Right lobe of liver (tissue), 6 donors: Measurements from ENCODE around the gene EDIL3. TPM values are rescaled to one million over a fixed set of nuclear protein-coding genes. Genes with fewer than 3 reads are reported as not detected.

Experiments
- ATAC-seq, 4 donors: fragments of 200-7000 bp; cut with Tn5 transposase; one replicate each; pipeline ENCODE4 v1.9.1; 2020; ENCODE audit warnings: mild to moderate bottlenecking in 4 of 4, moderate library complexity in 4 of 4
- DNase-seq, 3 donors: peaks; one replicate each; pipeline ENCODE4 v3.0.0-alpha.2; 2020
- H3K27ac ChIP-seq, 3 donors: fragments of 200-600 bp; one replicate each; pipeline ENCODE4 v1.8.0; 2022
- H3K27me3 ChIP-seq, 2 donors: fragments of 200-600 bp; one replicate each; pipeline ENCODE4 v1.8.0; 2022
- H3K36me3 ChIP-seq, 4 donors: fragments of 200-600 bp; sonication (generic) in 1 of 4; one replicate each; pipeline versions ENCODE4 v1.5.1 to v1.8.0; 2017 to 2022; ENCODE audit warnings: control low read depth in 1 of 4
- H3K4me1 ChIP-seq, 4 donors: fragments of 200-600 bp; sonication (generic) in 1 of 4; one replicate each; pipeline versions ENCODE4 v1.5.1 to v1.8.0; 2017 to 2022; ENCODE audit warnings: control low read depth in 1 of 4
- H3K4me3 ChIP-seq, 3 donors: fragments of 200-600 bp; one replicate each; pipeline ENCODE4 v1.8.0; 2022
- H3K9me3 ChIP-seq, 4 donors: fragments of 200-600 bp; sonication (generic) in 1 of 4; one replicate each; pipeline versions ENCODE4 v1.5.1 to v1.8.0; 2017 to 2022; ENCODE audit warnings: control low read depth in 1 of 4
- CTCF ChIP-seq, 4 donors: fragments of 200-600 bp in 3 of 4; fragments of 450-650 bp in 1 of 4; IDR thresholded peaks; one replicate each; pipeline versions ENCODE4 v1.5.1 to v1.8.0; 2016 to 2022; ENCODE audit warnings: antibody characterized with exemption in 4 of 4, mild to moderate bottlenecking in 2 of 4
- POLR2A ChIP-seq: fragments of 450-650 bp; IDR thresholded peaks from one replicate; pipeline ENCODE4 v1.6.1; 2017; ENCODE audit warnings: antibody characterized with exemption, mild to moderate bottlenecking
- WGBS: methylation state at CpG from one replicate; pipeline ENCODE4 v1.1.6; 2018; ENCODE audit warnings: low coverage, low lambda C conversion rate; ENCODE audit not compliant: insufficient coverage; ENCODE audit errors: missing lambda C conversion rate; 5-methylcytosine and 5-hydroxymethylcytosine counted together
- intact Hi-C, 2 donors: fragments of 100-400 bp; cut with DNase I; formaldehyde crosslinking; loops; one replicate each; pipeline versions ENCODE4 v1.11.2 to v1.14.1; 2022
- total RNA-seq, 6 experiments: library from RNA; depleted of rRNA in 2 of 6; stranded (reverse); fragments of >200 nt in 2 of 6; fragmentation: NEBNext Ultra II Directional in 3 of 6; extraction: Animal tissue kit (Norgen Biotek cat#: 25700) in 3 of 6; gene quantifications; one replicate each; pipeline versions ENCODE4 v1.1.0 to v1.2.4, GENCODE V29; 2016 to 2023
- donor health status: DM: no; HTN: yes; CAD: no.
- donor health status: DM: no; HTN: no; CAD: no.
- donor health status: DM: no; HTN: no; CAD: no.
- donor health status: DM: no; HTN: yes; CAD: no.
- donor health status: DM: no; HTN: yes; CAD: no.

Gene EDIL3
- total RNA-seq, 6 experiments from 2014 or later = 0.61 to 0.84 (median 0.68) TPM; not detected in 3

- no peaks in the 10 kb centered on the region for H3K36me3 ChIP-seq
Measured at GRCh38 chr5:84063041-84063440, 321.6 kb downstream of the EDIL3 start.

GRCh38 chr5:84059672-84060071 lies 325.0 kb downstream of the EDIL3 start:
- DNase-seq (no peak), ATAC-seq (no peak)
- no peak overlapping the region for H3K27ac ChIP-seq
- no peaks in the 10 kb centered on the region for H3K4me1 ChIP-seq
- H3K27me3 ChIP-seq = no peaks in the 10 kb centered on the region
- H3K36me3 ChIP-seq = no peaks in the 10 kb centered on the region
- intact Hi-C loops = no loop called here
- no peak for TF ChIP-seq POLR2A
- no peak for TF ChIP-seq CTCF (IDR thresholded peaks at IDR 0.05)
- WGBS = 29% methylated on average over 2 of the region's 2 CpGs
- no peaks in the 10 kb centered on the region for H3K9me3 ChIP-seq
- H3K4me3 ChIP-seq = no peak overlapping the region

More at GRCh38 chr5:84063041-84063440, 321.6 kb downstream of the EDIL3 start:
- WGBS = 27% methylated on average over 1 of the region's 1 CpG
- Histone ChIP-seq H3K4me3 (no peak overlapping the region), H3K4me1 (no peaks in the 10 kb centered on the region), H3K27ac (no peak overlapping the region), H3K9me3 (no peaks in the 10 kb centered on the region), H3K27me3 (no peaks in the 10 kb centered on the region)
- DNase-seq = no peak
- intact Hi-C loops = no loop called here
- ATAC-seq = no peak
- TF ChIP-seq CTCF (IDR thresholded peaks at IDR 0.05) (no peak), POLR2A (no peak)

- Histone ChIP-seq H3K4me1 (no peaks in the 10 kb centered on the region), H3K4me3 (no peak overlapping the region), H3K27me3 (no peaks in the 10 kb centered on the region), H3K36me3 (no peaks in the 10 kb centered on the region), H3K9me3 (no peaks in the 10 kb centered on the region), H3K27ac (no peak overlapping the region)
- DNase-seq = no peak
- TF ChIP-seq CTCF (IDR thresholded peaks at IDR 0.05) = no peak
- no peak for TF ChIP-seq POLR2A
- WGBS = 29% methylated on average over 2 of the region's 2 CpGs
- intact Hi-C loops = no loop called here
- ATAC-seq = no peak
Measured at GRCh38 chr5:84058561-84058960, 326.1 kb downstream of the EDIL3 start.

GRCh38 chr5:84057211-84057610 lies 327.5 kb downstream of the EDIL3 start:
- no peak for ATAC-seq
- DNase-seq = no peak
- Histone ChIP-seq H3K36me3 (no peaks in the 10 kb centered on the region), H3K9me3 (no peaks in the 10 kb centered on the region), H3K27ac (no peak overlapping the region), H3K4me3 (no peak overlapping the region), H3K27me3 (no peaks in the 10 kb centered on the region), H3K4me1 (no peaks in the 10 kb centered on the region)
- TF ChIP-seq POLR2A = no peak
- TF ChIP-seq CTCF (IDR thresholded peaks at IDR 0.05) = no peak
- intact Hi-C loops = no loop called here
- WGBS = 86% methylated on average over 2 of the region's 2 CpGs

- intact Hi-C loops = no loop called here
- H3K4me1 ChIP-seq = no peaks in the 10 kb centered on the region
- no peak overlapping the region for H3K4me3 ChIP-seq
- H3K27ac ChIP-seq = no peak overlapping the region
- no peak for ATAC-seq
- WGBS = 60% methylated on average over 3 of the region's 3 CpGs
- H3K27me3 ChIP-seq = no peaks in the 10 kb centered on the region
- H3K36me3 ChIP-seq = no peaks in the 10 kb centered on the region
- H3K9me3 ChIP-seq = no peaks in the 10 kb centered on the region
- no peak for DNase-seq
- TF ChIP-seq POLR2A (no peak), CTCF (IDR thresholded peaks at IDR 0.05) (no peak)
Measured at GRCh38 chr5:84045964-84046363, 338.7 kb downstream of the EDIL3 start.
